Liver (tissue), 9 donors: Measurements from ENCODE around the gene EXOC3L1. TPM values are rescaled to one million over a fixed set of nuclear protein-coding genes. Genes with fewer than 3 reads are reported as not detected.

Experiments
- DNase-seq: peaks from one replicate; pipeline ENCODE4 v3.0.0-alpha.2; 2017; ENCODE audit warnings: low spot score
- H3K27ac ChIP-seq, 2 donors: one replicate each; pipeline ENCODE4 v1.7.0; 2013; ENCODE audit warnings: inconsistent platforms in 2 of 2, low read length in 2 of 2, control low read depth in 1 of 2, low read depth in 1 of 2, mild to moderate bottlenecking in 1 of 2
- H3K27me3 ChIP-seq, 4 donors: one replicate each; pipeline versions ENCODE4 v1.6.1 to v1.7.0; 2013; ENCODE audit warnings: low read length in 3 of 4, inconsistent platforms in 1 of 4, mild to moderate bottlenecking in 1 of 4, moderate library complexity in 1 of 4; ENCODE audit not compliant: control insufficient read depth in 4 of 4, insufficient read depth in 4 of 4
- H3K36me3 ChIP-seq, 4 donors: one replicate each; pipeline versions ENCODE4 v1.6.1 to v1.7.0; 2013; ENCODE audit warnings: low read length in 3 of 4, mild to moderate bottlenecking in 3 of 4, low read depth in 1 of 4, moderate library complexity in 1 of 4; ENCODE audit not compliant: control insufficient read depth in 4 of 4, insufficient read depth in 3 of 4
- H3K4me1 ChIP-seq, 4 donors: one replicate each; pipeline versions ENCODE4 v1.6.1 to v1.7.0; 2013; ENCODE audit warnings: low read length in 3 of 4, mild to moderate bottlenecking in 3 of 4, moderate library complexity in 1 of 4; ENCODE audit not compliant: control insufficient read depth in 4 of 4, insufficient read depth in 4 of 4
- H3K4me3 ChIP-seq, 3 donors: one replicate each; pipeline versions ENCODE4 v1.6.1 to v1.7.0; 2013; ENCODE audit warnings: low read length in 3 of 3, control low read depth in 1 of 3, low read depth in 1 of 3, mild to moderate bottlenecking in 1 of 3
- H3K9ac ChIP-seq, 2 donors: one replicate each; pipeline ENCODE4 v1.7.0; 2013; ENCODE audit warnings: low read length in 2 of 2, mild to moderate bottlenecking in 2 of 2, moderate library complexity in 2 of 2, control low read depth in 1 of 2, low read depth in 1 of 2
- H3K9me3 ChIP-seq, 4 donors: one replicate each; pipeline versions ENCODE4 v1.6.1 to v1.7.0; 2013; ENCODE audit warnings: low read length in 3 of 4; ENCODE audit not compliant: control insufficient read depth in 4 of 4
- ATF3 ChIP-seq: IDR thresholded peaks from 2 replicates; pipeline ENCODE4 v1.6.1; 2016; ENCODE audit warnings: antibody characterized with exemption
- CTCF ChIP-seq: fragments of 150-350 bp; IDR thresholded peaks from 2 replicates; pipeline ENCODE4 v1.5.1; 2017; ENCODE audit warnings: improper control_type of control experiment, low read depth, low read length; ENCODE audit not compliant: missing input control
- EGR1 ChIP-seq, 2 donors: IDR thresholded peaks; 2 replicates each; pipeline ENCODE4 v1.6.1; 2016 to 2018; ENCODE audit warnings: antibody characterized with exemption in 2 of 2, low read depth in 2 of 2
- FOXA1 ChIP-seq: IDR thresholded peaks from 2 replicates; pipeline ENCODE4 v1.6.1; 2016; ENCODE audit warnings: antibody characterized with exemption
- FOXA2 ChIP-seq: IDR thresholded peaks from 2 replicates; pipeline ENCODE4 v1.6.1; 2016; ENCODE audit warnings: antibody characterized with exemption
- GABPA ChIP-seq, 2 donors: IDR thresholded peaks in 1 of 2; conservative IDR thresholded peaks in 1 of 2; 2 replicates each; pipeline ENCODE4 v1.6.1; 2016; ENCODE audit warnings: antibody characterized with exemption in 2 of 2, mild to moderate bottlenecking in 1 of 2, moderate library complexity in 1 of 2
- HNF4A ChIP-seq, 2 donors: conservative IDR thresholded peaks; 2 replicates each; pipeline ENCODE4 v1.6.1; 2016; ENCODE audit warnings: antibody characterized with exemption in 2 of 2, mild to moderate bottlenecking in 2 of 2
- HNF4G ChIP-seq: IDR thresholded peaks from 2 replicates; pipeline ENCODE4 v1.6.1; 2016; ENCODE audit warnings: antibody characterized with exemption
- JUND ChIP-seq, 2 donors: IDR thresholded peaks; 2 replicates each; pipeline ENCODE4 v1.6.1; 2016; ENCODE audit warnings: antibody characterized with exemption in 2 of 2
- MAX ChIP-seq: IDR thresholded peaks from 2 replicates; pipeline ENCODE4 v1.6.1; 2016; ENCODE audit warnings: antibody characterized with exemption
- NR2F2 ChIP-seq: IDR thresholded peaks from 2 replicates; pipeline ENCODE4 v1.6.1; 2016; ENCODE audit warnings: antibody characterized with exemption
- RAD21 ChIP-seq, 2 donors: IDR thresholded peaks; 2 replicates each; pipeline ENCODE4 v1.6.1; 2016; ENCODE audit warnings: antibody characterized with exemption in 2 of 2, mild to moderate bottlenecking in 2 of 2
- REST ChIP-seq: IDR thresholded peaks from 2 replicates; pipeline ENCODE4 v1.6.1; 2016; ENCODE audit warnings: antibody characterized with exemption, mild to moderate bottlenecking
- RXRA ChIP-seq, 2 donors: IDR thresholded peaks; 2 replicates each; pipeline ENCODE4 v1.6.1; 2017 to 2018; ENCODE audit warnings: antibody characterized with exemption in 2 of 2, mild to moderate bottlenecking in 1 of 2
- SP1 ChIP-seq: IDR thresholded peaks from 2 replicates; pipeline ENCODE4 v1.6.1; 2018; ENCODE audit warnings: antibody characterized with exemption, mild to moderate bottlenecking
- TAF1 ChIP-seq: conservative IDR thresholded peaks from 2 replicates; pipeline ENCODE4 v1.6.1; 2016; ENCODE audit warnings: antibody characterized with exemption, mild to moderate bottlenecking
- YY1 ChIP-seq: IDR thresholded peaks from 2 replicates; pipeline ENCODE4 v1.6.1; 2016; ENCODE audit warnings: antibody characterized with exemption, mild to moderate bottlenecking
- ZBTB33 ChIP-seq: IDR thresholded peaks from 2 replicates; pipeline ENCODE4 v1.6.1; 2016; ENCODE audit warnings: antibody characterized with exemption
- WGBS: extraction: QIAGEN DNeasy Blood & Tissue Kit; methylation state at CpG from one replicate; pipeline ENCODE4 v1.1.7; 2013; 5-methylcytosine and 5-hydroxymethylcytosine counted together
- polyA plus RNA-seq, 2 donors: library from polyadenylated mRNA; stranded (reverse) in 1 of 2; unstranded in 1 of 2; fragments of 200-250 nt in 1 of 2; fragments of >200 nt in 1 of 2; fragmentation: Nextera tagmentation in 1 of 2; extraction: Ambion mirVana in 1 of 2; gene quantifications; one replicate each; pipeline versions ENCODE4 v1.2.1 to v1.2.3, GENCODE V29; 2013 to 2015
- total RNA-seq, 2 donors: library from RNA; depleted of rRNA; stranded (reverse); fragments of >200 nt; gene quantifications; one replicate each; pipeline ENCODE4 v1.2.3, GENCODE V29; 2014
- donor health status: healthy.
- donor health status: healthy.
- donor health status: healthy.
- donor health status: healthy.
- donor health status: healthy.

EXOC3L1 gene
- total and polyA plus RNA-seq, 4 donors: 1.1 to 3.7 (median 2.8) TPM

GRCh38 chr16:67141391-67141790 is 48.5 kb downstream of the EXOC3L1 start:
- H3K36me3 ChIP-seq: peaks cover 37 to 93% (median 81%) of the 10 kb centered on the region in 4 donors
- TF ChIP-seq TAF1: no peak
- no peak for TF ChIP-seq SP1
- TF ChIP-seq MAX: no peak
- no peak for TF ChIP-seq JUND (IDR thresholded peaks at IDR 0.05)
- TF ChIP-seq REST: no peak
- TF ChIP-seq RAD21 (IDR thresholded peaks at IDR 0.05): no peak
- TF ChIP-seq ATF3: no peak
- TF ChIP-seq GABPA (IDR thresholded peaks at IDR 0.05 in 1 of 2, conservative IDR thresholded peaks at IDR 0.05 in 1 of 2): no peak
- TF ChIP-seq CTCF: no peak
- no peak for TF ChIP-seq EGR1 (IDR thresholded peaks at IDR 0.05; ENCODE audit: low read depth in 2 of 2)
- no peak for TF ChIP-seq NR2F2
- TF ChIP-seq RXRA (IDR thresholded peaks at IDR 0.05): no peak
- no peak for TF ChIP-seq YY1
- TF ChIP-seq HNF4G: no peak
- no peak for TF ChIP-seq FOXA2
- TF ChIP-seq HNF4A (conservative IDR thresholded peaks at IDR 0.05): no peak
- no peaks in the 10 kb centered on the region for H3K9me3 ChIP-seq
- DNase-seq: no peak
- no peak overlapping the region for H3K9ac ChIP-seq
- no peak overlapping the region for H3K4me3 ChIP-seq
- 97% methylated on average over 13 of the region's 13 CpGs for WGBS
- H3K27ac ChIP-seq: no peak overlapping the region
- H3K27me3 ChIP-seq: no peaks in the 10 kb centered on the region
- no peaks in the 10 kb centered on the region for H3K4me1 ChIP-seq

- H3K27ac ChIP-seq: no peak overlapping the region
- DNase-seq: no peak
- H3K4me3 ChIP-seq: no peak overlapping the region
- TF ChIP-seq FOXA2 (no peak), RXRA (IDR thresholded peaks at IDR 0.05) (no peak), RAD21 (IDR thresholded peaks at IDR 0.05) (no peak), FOXA1 (no peak), HNF4A (conservative IDR thresholded peaks at IDR 0.05) (no peak), ZBTB33 (no peak), JUND (IDR thresholded peaks at IDR 0.05) (no peak), HNF4G (no peak), ATF3 (no peak), NR2F2 (no peak), MAX (no peak), YY1 (no peak), CTCF (no peak), GABPA (IDR thresholded peaks at IDR 0.05 in 1 of 2, conservative IDR thresholded peaks at IDR 0.05 in 1 of 2) (no peak), SP1 (no peak)
- no peaks in the 10 kb centered on the region for H3K4me1 ChIP-seq
- no peak overlapping the region for H3K9ac ChIP-seq
- WGBS: 64% methylated on average over 3 of the region's 3 CpGs
- no peaks in the 10 kb centered on the region for H3K27me3 ChIP-seq
- H3K9me3 ChIP-seq: no peaks in the 10 kb centered on the region
- H3K36me3 ChIP-seq: peaks cover 27 to 89% (median 73%) of the 10 kb centered on the region in 4 donors
Measured at GRCh38 chr16:67137605-67138004, 52.3 kb downstream of the EXOC3L1 start.
